HG02852 (cell line): Measurements from ENCODE around the gene USP17L10.
"Not testable (repeated sequence)": the region's sequence is repeated elsewhere in the genome, so short reads cannot be mapped to it uniquely, and the experiment has no call there.

ENCODE experiments used
- ATAC-seq: cut with Tn5 transposase; IDR thresholded peaks from one replicate; pipeline ENCODE4 v1.9.1; 2021; ENCODE audit warnings: mild to moderate bottlenecking, moderate library complexity; ENCODE audit not compliant: unreplicated experiment

The USP17L10 gene

GRCh38 chr4:9210357-9210756 is at the start of gene USP17L10:
TSS of gene USP17L10 (plus strand) at chr4:9210657. CDS start at chr4:9210657, 0 bp downstream.
- not testable (repeated sequence) for ATAC-seq

DNA sequence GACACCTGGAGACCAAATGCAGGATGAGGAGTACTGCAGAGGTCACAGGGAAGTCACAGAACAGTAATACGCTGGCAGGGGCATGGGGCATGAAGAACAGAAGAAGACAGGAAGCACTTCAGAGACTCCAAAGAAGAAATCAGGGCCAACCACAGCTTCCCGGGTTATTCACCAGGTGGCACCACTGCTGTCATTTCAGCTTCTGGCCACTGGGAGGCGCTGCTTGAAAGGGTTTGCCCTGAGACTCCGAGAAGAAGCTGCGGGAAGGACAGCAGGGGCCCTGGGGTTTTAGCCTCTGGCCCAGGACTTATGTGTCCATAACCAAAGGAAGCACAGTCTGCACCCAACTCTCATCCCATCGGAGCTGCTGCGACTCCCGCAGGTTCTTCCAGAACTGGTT is 44.5 kb upstream of the USP17L10 start:
- ATAC-seq: not testable (repeated sequence)

DNA sequence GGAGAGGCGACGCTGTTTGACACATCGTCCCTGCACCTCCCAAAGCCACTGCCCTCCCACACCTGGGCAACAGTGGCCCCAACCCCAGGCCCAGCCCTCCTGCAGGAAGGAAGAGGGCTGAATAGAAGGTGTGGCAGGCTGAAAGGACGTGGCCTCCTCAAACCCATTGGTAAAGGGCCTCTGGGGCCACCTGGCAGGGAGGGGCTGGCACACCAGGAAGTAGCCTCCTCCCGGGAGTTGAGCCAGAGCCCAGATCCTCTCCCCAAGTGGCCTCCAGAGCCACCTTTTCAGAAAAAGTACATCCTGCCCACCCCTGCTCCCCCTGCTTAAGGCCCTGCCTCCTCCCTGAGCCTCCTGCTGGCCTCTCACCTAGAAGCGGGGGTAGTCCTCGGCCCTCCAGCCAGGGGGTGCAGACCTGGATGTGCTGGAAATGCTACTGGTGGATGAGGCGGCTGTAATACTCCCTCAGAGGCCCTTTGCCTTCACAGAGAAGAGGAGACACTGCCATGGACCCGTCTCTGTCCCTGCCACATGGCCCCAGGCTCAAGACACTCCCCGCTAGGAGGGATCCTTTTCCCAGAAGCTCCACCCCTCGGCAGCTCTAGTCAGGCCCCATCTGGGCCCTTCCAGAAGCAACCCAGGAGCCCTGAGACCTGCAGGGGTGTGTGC is 40.5 kb upstream of the USP17L10 start, which contains the start of gene FAM90A26:
Gene FAM90A26 (plus strand): TSS at position 619 of the 669 bp plus-strand sequence. CDS start 2,764 bp downstream, outside the sequence.
- ATAC-seq: not testable (repeated sequence)

DNA sequence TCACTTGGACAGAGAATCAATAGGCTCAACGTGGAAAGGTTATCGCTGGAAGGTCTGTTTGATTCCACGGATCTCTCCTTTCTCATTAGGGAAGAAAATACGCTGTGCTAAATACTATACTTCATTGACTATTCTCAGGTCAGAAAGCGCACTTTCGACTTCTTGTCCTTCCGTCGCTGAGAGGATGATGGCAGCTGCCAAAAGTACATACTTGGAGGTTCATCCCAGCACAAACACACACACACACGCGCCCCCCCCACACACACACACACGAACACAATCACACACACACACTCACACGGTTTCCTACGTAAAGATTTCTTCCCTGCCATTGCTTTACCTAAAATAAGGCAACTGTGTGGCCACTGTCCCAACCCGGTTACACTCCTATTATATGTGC is 4.2 kb downstream of the USP17L10 start:
- not testable (repeated sequence) for ATAC-seq

DNA sequence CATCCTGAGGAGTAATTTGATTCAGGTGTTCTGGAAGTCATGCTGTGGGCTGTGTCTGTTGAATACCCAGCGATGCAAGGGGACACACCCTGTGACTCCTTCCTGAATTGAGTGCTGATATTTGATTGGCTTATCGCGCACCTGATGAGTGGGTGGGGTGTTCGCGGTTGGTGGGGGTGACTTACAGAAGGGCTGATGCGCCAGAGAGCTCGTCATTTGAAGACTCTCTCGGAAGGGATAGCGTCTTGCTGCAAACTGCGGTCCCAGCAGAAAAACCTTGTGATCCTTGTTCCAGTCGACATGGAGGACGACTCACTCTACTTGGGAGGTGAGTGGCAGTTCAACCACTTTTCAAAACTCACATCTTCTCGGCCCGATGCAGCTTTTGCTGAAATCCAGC is 4.6 kb downstream of the USP17L10 start, which contains the start of gene USP17L11:
Gene USP17L11 (plus strand): TSS at position 301 of the 400 bp plus-strand sequence. CDS start 0 bp downstream, at position 301.
- not testable (repeated sequence) for ATAC-seq

DNA sequence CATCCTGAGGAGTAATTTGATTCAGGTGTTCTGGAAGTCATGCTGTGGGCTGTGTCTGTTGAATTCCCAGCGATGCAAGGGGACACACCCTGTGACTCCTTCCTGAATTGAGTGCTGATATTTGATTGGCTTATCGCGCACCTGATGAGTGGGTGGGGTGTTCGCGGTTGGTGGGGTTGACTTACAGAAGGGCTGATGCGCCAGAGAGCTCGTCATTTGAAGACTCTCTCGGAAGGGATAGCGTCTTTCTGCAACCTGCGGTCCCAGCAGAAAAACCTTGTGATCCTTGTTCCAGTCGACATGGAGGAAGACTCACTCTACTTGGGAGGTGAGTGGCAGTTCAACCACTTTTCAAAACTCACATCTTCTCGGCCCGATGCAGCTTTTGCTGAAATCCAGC is 9.4 kb downstream of the USP17L10 start, which contains the start of gene USP17L12:
Gene USP17L12 (plus strand): TSS at position 301 of the 400 bp plus-strand sequence. CDS start 0 bp downstream, at position 301.
- not testable (repeated sequence) for ATAC-seq

DNA sequence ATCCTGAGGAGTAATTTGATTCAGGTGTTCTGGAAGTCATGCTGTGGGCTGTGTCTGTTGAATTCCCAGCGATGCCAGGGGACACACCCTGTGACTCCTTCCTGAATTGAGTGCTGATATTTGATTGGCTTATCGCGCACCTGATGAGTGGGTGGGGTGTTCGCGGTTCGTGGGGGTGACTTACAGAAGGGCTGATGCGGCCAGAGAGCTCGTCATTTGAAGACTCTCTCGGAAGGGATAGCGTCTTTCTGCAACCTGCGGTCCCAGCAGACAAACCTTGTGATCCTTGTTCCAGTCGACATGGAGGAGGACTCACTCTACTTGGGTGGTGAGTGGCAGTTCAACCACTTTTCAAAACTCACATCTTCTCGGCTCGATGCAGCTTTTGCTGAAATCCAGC is 14.1 kb downstream of the USP17L10 start, which contains the start of gene USP17L13:
Gene USP17L13 (plus strand): TSS at position 301 of the 400 bp plus-strand sequence. CDS start 0 bp downstream, at position 301.
- ATAC-seq: not testable (repeated sequence)

- ATAC-seq: not testable (repeated sequence)
Observed at GRCh38 chr4:9230249-9230648, 19.8 kb downstream of the USP17L10 start.

- ATAC-seq: not testable (repeated sequence)
Observed at GRCh38 chr4:9234085-9234484, 23.6 kb downstream of the USP17L10 start, which contains the start of gene USP17L15. TSS of gene USP17L15 (plus strand) at chr4:9234385. CDS start at chr4:9234385, 0 bp downstream.

- not testable (repeated sequence) for ATAC-seq
Observed at GRCh38 chr4:9238461-9238860, 28.0 kb downstream of the USP17L10 start.

- ATAC-seq: not testable (repeated sequence)
Observed at GRCh38 chr4:9243579-9243978, 33.1 kb downstream of the USP17L10 start, which contains the start of gene USP17L17. TSS of gene USP17L17 (plus strand) at chr4:9243879. CDS start at chr4:9243879, 0 bp downstream.

DNA sequence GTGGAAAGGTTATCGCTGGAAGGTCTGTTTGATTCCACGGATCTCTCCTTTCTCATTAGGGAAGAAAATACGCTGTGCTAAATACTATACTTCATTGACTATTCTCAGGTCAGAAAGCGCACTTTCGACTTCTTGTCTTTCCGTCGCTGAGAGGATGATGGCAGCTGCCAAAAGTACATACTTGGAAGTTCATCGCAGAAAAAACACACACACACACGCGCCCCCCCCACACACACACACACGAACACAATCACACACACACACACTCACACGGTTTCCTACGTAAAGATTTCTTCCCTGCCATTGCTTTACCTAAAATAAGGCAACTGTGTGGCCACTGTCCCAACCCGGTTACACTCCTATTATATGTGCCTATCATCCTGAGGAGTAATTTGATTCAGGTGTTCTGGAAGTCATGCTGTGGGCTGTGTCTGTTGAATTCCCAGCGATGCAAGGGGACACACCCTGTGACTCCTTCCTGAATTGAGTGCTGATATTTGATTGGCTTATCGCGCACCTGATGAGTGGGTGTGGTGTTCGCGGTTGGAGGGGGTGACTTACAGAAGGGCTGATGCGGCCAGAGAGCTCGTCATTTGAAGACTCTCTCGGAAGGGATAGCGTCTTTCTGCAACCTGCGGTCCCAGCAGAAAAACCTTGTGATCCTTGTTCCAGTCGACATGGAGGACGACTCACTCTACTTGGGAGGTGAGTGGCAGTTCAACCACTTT is 37.7 kb downstream of the USP17L10 start, which contains the start of gene USP17L18:
Gene USP17L18 (plus strand): TSS at position 678 of the 728 bp plus-strand sequence. CDS start 0 bp downstream, at position 678.
- not testable (repeated sequence) for ATAC-seq

DNA sequence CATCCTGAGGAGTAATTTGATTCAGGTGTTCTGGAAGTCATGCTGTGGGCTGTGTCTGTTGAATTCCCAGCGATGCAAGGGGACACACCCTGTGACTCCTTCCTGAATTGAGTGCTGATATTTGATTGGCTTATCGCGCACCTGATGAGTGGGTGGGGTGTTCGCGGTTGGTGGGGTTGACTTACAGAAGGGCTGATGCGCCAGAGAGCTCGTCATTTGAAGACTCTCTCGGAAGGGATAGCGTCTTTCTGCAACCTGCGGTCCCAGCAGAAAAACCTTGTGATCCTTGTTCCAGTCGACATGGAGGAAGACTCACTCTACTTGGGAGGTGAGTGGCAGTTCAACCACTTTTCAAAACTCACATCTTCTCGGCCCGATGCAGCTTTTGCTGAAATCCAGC is 42.6 kb downstream of the USP17L10 start, which contains the start of gene USP17L19:
Gene USP17L19 (plus strand): TSS at position 301 of the 400 bp plus-strand sequence. CDS start 0 bp downstream, at position 301.
- ATAC-seq: not testable (repeated sequence)

GRCh38 chr4:9257824-9258223 is 47.4 kb downstream of the USP17L10 start, which contains the start of gene USP17L20:
TSS of gene USP17L20 (plus strand) at chr4:9258124. CDS start at chr4:9258124, 0 bp downstream.
- ATAC-seq: not testable (repeated sequence)
